Epidermal melanocyte (primary cell): Measurements from ENCODE around the gene INO80.

Experiments used
- DNase-seq: peaks from one replicate; pipeline ENCODE4 v3.0.0; 2011; ENCODE audit warnings: low spot score; ENCODE audit not compliant: insufficient read length

The INO80 gene

DNA sequence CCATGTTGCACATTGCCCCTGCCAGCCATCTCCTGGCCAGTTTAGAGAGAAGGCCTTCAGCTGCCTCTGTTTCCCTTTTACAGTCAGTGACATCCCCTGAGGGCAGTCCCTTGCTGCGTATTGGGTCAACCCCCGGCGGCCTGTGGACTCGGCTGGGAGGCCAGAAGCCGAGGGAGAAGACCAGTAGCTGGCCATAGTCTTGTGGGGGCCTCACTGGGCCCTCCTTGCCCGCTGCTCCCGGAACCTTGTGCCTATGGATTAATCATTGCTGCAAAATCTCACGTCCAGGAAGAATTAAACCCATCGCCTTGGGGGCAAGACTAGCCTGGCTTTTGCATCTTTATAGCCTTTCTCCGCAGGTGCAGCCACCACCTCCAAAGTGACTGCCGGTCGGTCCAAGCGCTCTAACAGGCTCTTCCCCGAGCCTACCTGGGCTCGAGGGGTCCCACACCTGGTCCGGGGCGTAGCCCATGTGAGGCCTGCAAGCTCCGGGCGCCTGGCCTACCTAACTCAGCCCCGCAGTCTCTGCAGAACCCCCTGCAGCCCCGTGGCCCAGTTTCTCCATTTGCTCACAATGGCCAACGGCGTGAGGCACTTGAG, 163.7 kb downstream of the INO80 start:
- DNase-seq: no peak

DNA sequence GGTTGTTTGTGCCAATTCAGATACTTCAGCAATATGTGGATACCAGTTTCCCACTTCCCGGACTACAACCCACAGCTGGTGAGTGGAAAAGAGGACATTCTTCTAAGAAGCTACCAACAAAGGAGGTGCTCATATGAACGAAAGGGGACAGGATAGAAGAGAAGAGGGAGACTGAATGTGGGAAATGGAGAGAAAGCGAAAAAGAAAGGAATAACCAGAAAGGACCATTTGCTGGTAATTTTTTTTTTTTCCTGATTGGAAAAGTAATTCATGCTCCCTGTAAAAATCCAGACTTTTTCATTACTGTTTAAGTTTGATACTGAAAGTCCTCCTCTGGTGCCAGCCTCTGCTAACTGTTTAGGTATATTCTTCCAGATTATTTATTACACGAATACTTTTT, 164.3 kb downstream of the INO80 start:
- DNase-seq: no peak

DNA sequence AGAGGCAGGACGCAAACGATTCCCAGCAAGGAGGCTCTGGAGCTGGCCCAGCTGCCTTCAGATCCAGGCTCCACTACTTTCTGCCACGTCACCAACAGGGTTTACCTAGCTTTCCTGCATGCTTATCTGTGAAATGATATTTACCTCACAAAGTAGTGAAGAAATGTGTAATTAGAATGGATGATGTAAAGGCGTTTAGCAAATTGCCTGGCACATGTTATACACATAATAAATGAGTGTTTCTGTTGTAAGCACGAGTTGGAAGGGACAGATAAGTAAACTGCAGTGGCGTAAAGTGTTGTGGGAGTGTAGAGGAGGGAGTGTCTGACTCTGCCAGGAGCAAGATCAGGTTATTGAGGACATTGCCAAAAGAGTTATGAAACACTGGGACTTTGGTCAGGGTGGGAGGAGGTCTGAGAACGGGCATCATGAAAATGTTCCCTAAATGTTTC, 166.3 kb downstream of the INO80 start:
- no peak for DNase-seq

DNA sequence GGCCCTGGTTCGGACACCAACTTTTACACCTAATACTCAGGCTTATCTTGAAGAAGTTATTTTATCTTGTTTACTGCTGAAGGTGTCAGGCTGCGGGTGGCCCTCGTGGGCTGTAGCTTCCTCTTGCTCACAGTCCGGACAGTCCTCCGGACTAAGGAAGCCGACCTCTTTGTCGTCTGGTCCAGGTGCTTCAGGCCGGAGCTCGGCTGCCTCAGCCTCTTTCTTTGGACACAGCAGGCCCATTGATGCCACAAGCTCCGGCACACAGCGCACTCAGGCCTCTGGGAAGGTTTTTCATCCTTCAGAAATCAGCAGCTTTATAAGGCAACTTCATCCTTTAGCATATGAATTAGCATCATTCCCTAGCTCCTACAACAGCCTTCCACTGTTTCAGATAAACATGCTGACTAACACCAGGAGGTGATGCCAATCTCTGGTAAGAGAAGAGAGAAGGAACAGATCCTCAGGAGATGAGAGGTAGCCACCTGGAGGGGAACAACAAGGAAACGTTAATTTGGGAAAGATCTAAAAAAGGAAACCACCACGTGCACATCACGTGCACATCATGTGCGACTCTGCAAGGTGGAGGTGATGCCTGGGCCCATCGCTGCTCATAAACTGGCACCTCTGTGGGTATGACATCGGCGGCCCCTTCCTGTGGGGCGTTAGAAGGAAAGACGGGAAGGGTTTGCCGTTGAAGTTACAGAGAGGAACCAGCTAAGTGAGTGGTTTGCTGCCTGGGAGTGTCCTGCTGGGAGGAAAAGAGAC, 167.2 kb downstream of the INO80 start:
- DNase-seq: no peak

DNA sequence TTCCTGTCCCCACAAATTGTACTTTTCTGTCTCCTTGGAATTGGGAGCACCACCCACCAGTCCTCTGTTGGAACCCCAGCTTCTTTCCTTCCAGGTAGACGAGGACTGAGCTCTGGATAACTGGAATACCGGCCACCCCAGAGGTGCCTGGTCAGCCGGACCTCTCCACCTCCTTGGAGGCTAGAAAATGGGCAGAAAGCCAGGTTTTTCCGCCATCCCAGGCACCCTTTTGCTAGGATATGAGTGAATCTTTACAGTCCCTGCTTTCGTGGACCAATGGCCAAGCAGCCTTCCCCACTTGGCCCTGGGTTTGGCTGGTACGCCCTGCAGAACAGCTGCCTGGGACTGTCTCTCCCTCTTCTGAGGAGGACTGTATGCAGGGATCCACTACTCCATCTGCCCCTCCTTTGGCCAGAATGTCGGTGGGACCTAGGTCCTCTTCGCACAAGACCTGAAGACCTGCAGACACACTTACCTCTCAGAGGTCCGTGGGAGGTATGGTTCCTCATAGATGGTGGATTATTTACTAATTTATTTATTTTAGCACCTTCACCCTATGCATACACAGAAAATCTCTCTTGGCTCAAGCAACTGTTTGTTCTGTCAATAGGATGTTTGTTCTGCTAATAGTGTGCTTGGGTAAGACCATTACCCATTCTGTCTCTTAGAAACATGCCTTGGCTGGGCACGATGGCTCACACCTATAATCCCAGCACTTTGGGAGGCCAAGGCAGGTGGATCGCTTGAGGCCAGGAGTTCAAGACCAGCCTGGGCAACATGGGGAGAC, 171.4 kb downstream of the INO80 start:
- no peak for DNase-seq

DNA sequence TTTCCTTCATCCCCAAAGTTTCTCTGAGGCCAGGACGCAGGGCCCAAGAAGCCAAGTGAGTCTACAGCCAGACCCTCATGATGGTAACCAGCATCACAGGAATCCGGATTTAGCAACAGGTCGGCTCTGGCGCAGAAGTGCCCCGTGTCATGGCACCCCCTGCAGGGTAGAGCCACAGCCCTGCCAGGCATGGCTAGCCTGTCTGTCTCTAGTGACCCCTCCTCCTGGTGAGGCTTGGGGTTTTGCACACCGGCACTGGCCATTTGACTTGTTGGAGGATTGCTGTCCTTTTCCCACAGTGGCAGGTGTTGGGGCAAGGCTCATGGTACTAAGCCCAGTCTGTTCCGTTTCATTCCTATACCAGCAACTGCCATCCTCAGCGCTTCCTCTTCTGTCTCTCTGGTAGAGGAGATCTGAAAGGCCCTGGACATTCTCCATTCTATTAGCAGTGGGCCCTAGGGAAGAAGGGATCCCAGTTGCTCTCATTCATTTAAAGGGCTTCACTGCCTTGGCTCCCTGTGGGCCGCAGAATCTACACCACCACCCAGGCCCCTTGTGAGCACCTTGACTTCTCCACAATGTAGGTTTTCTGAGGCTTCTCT, 172.2 kb downstream of the INO80 start:
- DNase-seq: no peak

DNA sequence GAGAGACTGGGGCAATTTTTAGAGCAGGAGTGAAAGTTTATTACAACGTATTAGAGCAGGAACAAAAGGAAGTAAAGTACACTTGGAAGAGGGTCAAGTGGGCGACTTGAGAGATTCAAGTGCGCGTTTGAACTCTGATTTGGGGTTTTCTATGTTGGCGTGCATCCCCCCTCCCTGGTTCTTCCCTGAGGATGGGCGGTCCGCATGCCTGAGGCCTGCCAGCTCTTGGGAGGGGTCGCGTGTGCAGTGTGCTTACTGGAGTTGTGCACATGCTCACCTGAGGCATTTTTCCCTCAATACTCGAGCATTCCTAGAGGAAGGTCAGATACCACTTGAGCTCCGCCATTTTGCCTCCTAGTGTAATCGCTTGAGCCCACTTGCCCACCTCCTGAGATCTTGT, 173.2 kb downstream of the INO80 start:
- no peak for DNase-seq

DNA sequence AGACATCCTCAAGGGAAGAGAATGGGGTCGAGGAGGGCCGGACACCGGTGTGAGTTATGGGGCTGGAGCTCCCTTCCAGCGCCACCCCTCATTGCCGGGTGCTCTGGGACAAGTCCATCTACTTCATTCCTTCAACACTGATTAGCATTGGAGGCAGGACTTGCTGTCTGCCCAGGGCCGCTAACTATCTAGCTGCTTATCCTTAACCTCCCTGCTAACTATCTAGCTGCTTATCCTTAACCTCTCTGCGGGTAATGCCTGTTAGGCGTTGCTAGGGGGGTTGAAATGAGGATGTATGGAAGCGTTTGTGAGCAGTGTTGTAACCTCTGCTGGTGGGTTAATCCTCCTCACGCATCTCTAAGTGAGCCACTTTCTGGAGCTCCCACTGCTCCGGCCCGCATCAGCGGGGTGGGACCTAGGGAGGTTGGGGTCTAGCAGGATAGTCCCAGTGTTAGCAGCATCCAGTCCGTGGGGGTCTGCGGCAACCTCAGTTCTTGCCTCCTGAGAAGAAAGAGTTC, 173.7 kb downstream of the INO80 start:
- no peak for DNase-seq

DNA sequence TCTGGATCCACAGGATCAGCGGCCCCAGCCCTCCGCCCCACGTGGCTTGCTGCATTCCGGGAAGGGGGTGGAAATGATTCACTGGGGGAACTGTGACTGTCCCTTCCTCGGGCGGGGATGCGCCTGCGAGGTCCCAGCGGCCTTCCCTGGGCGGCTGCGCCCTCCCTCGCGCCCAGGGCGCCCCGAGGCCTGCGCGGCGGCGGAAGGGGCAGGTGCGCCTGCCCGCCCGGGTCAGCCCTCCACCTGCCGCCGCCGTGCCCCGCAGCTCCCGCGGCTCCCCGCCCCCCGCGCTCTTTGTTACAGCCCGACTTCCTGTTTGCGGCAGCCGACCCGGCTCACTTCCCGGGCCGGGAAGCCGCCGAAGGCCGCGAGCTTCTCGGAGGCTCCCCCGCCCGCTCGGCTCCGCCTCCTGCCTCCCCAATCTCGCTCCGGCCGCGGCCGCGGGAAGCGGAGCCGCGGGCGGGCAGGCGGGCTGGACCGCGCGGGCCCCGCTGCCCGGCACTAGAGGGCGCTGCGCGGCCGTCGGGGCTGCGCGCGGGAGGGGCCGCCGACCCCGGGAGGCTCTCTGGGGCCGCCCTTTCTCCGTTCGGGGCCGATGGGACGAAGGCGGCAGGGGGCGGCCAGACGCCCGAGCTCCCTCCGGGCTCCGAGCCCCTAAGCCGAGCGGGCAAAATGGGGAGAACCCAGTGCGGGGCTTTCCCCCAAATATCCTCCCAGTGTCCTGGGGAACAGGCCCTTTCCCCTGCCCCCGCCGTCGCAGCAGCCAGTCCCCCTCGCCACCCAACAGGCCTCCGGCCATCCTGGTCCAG, 174.3 kb downstream of the INO80 start:
- DNase-seq: peak; percentile 92

DNA sequence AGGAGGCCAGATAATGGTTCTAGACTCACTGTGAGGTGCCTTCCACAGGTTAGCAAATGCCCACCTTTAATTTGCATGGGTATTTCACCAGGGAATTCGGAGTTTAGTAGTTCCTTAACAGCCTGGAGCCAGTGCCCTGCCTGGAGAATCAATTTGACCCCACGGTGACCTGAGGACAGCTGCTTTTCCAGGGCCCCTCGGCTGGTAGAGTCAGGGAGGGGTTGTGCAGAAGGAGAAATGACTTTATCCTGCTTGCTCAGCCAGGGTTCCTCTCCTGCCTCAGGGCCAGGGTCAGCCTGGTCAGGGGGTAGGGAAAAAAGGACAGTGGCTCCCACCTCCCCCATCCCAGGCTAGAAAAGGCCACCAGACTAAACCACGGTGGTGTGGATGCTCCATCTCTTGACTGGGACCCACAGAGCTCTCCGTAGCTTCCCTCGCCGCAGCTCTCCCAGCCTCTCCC, 175.0 kb downstream of the INO80 start:
- no peak for DNase-seq

DNA sequence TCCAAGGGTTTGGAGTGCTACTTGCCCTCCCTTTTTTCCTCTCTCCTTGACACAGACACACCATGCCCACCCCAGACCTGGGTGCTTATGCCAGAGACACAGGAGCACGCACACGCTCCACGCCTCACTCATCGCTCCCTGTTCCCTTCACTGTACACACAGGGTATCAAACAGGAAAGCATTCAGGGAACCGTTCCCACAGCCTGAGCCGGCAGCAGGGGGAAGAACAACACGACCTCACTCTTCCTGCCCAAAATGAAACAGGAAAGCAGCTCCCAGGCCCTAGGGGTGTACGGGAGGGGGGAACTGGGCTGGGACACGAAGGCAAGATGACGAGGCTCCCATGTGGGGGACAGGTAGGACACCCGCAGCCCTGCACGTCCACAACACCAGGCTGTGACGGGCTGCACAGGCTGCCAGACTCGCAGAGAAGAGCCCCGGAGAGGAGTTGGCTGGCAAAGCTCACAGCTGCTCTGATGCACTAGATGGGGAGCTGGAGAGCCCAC, 175.7 kb downstream of the INO80 start:
- DNase-seq: no peak

DNA sequence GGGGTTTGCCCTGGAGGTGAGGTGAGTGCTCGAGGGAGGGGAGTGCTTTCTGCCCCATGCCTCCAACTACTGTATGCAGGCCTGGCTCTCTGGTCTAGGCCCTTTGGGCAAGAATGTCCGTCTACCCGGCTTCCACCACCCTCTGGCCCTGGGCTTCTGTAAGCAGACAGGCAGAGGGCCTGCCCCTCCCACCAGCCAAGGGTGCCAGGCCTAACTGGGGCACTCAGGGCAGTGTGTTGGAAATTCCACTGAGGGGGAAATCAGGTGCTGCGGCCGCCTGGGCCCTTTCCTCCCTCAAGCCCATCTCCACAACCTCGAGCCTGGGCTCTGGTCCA, 177.6 kb downstream of the INO80 start:
- no peak for DNase-seq

DNA sequence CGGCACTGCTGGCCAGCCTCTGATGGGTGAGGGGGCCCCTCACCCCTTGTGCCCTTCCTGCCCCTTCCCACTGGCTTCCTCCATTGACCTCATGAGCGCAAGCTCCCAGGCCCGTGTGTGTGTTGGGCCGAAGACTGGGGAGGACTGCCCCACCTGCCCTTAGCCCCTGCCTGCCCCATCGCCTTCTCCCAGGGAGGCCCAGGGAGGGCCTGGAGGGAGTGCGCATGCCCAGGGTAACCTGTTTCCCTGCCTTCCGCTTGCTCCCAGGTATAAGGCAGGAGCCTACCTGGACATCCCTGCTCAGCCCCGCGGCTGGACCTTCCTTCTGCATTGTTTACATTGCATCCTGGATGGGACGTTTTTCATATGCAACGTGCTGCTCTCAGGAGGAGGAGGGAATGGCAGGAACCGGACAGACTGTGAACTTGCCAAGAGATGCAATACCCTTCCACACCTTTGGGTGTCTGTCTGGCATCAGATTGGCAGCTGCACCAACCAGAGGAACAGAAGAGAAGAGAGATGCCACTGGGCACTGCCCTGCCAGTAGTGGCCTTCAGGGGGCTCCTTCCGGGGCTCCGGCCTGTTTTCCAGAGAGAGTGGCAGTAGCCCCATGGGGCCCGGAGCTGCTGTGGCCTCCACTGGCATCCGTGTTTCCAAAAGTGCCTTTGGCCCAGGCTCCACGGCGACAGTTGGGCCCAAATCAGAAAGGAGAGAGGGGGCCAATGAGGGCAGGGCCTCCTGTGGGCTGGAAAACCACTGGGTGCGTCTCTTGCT, 178.1 kb downstream of the INO80 start:
- no peak for DNase-seq

DNA sequence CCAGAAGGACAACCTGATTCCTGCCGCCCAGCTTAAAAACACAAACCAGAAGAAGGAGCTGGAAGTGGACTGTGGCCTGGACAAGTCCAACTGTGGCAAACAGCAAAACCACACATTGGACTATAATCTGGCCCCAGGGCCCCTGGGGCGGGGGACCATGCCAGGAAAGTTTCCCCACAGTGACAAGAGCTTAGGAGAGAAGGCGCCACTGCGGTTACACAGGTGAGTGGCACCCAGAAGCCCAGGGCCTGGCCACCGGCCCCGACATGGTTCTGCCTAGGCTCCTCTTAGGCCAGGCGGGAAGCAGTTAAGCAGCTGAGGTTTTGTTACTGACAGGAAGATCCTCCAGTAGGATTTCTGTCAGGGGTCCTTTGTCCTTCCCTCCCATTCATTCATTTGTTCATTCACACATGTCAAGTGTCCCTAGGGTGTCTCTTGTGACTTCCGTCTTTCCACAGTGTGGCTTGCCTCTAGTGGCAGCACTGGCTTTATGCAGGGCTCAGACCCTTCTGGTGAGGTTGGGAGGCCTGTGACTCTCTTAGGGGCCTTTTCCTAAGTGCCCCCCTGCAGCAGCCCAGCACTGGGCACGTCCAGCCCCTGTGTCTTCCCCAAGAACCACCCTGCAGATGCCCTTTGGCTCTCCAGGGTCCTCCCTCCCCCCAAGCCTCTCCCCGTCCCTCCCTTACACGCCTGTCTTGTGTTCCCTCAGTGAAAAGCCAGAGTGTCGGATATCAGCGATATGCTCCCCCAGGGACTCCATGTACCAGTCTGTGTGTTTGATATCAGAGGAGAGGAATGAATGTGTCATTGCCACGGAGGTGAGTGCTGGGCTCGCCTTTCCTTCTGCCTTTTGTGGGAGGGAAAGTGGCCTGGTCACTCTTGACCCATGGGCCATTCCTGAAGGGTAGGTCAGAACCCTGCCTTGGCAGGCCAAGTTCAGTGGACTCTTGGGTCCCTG, 179.1 kb downstream of the INO80 start:
- no peak for DNase-seq

DNA sequence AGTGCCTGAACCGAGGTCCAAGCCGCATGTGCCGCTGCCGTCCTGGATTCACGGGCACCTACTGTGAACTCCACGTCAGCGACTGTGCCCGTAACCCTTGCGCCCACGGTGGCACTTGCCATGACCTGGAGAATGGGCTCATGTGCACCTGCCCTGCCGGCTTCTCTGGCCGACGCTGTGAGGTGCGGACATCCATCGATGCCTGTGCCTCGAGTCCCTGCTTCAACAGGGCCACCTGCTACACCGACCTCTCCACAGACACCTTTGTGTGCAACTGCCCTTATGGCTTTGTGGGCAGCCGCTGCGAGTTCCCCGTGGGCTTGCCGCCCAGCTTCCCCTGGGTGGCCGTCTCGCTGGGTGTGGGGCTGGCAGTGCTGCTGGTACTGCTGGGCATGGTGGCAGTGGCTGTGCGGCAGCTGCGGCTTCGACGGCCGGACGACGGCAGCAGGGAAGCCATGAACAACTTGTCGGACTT, 179.8 kb downstream of the INO80 start:
- no peak for DNase-seq

DNA sequence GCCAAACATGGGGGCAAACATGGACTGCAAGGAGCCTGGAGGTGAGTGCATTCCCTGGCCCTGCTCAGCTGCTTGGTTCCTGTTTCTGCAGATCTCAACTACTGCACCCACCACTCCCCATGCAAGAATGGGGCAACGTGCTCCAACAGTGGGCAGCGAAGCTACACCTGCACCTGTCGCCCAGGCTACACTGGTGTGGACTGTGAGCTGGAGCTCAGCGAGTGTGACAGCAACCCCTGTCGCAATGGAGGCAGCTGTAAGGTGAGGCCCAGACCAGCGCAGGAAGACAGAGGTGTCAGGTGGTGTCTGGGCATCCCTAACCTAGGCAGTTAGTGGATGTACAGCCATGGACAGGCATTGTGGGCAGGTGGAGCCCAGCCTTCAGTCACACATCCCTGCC, 181.6 kb downstream of the INO80 start:
- DNase-seq: no peak

DNA sequence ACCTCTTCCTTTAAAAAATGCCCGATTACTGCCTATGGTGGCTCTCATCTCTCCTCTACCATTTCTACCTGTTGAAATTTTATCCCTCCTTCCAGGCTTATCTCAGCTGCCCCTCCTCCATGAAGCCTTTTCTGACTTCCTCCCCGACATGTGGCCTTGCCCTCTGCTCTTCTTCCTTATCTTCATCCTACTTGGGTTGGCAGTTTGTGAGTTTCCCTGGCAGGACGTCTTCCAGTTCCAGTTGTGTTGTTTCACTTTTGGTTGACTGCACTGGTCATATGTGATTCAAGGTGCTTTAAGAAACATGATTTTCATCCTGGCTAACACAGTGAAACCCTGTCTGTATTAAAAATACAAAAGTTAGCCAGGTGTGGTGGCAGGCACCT, 182.6 kb downstream of the INO80 start:
- no peak for DNase-seq

DNA sequence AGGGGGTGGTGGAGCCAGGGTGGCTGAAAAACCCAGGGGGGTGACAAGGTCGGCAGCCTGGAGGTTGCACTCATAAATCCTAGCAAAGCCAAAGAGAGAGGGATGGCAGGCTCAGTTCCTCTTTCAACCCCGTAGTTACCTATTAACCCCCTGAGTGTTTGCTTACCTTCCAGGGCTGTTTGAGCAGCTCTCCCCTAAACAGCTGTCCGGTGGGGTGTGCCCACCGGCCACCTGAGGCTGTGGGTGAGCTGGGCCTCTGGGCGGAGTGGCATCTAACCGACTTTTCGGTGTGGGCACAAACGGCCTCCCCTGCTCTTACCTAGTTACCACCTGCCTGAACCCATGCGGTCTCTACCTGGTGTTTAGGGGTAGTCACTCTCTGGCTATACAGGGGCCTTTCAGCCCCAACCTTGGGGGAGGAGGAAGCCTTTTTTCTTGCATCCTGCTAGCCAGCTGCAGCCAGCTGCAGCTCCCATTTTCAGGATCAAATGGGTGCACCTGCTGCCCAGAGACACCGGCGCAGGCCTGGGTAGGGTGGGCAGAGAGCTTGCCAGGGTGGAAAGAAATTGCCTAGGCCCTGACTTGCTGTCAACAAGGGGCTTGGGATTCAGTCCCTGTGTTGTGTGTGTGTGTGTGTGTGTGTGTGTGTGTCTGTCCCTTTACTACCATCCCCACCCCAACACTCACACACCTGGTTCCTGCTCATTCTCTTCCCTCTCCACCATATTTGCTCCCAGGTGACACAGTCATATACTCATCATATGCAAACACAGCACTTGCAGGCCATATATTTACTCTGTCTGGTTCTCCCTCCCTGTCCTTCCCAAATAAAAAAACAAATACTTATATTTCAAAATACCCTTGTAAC, 183.2 kb downstream of the INO80 start:
- DNase-seq: no peak
